Smooth muscle cell of the coronary artery (primary cell): Measurements from ENCODE around the gene FZD4. TPM values are rescaled to one million over a fixed set of nuclear protein-coding genes. Genes with fewer than 3 reads are reported as not detected.

Experiments
- total RNA-seq: library from RNA; depleted of rRNA; stranded (reverse); fragments of >200 nt; gene quantifications from 2 replicates; pipeline ENCODE4 v1.2.3, GENCODE V29; 2014; ENCODE audit warnings: low replicate concordance

The FZD4 gene
- total RNA-seq = 11.6 and 98.8 TPM in 2 replicates

DNA sequence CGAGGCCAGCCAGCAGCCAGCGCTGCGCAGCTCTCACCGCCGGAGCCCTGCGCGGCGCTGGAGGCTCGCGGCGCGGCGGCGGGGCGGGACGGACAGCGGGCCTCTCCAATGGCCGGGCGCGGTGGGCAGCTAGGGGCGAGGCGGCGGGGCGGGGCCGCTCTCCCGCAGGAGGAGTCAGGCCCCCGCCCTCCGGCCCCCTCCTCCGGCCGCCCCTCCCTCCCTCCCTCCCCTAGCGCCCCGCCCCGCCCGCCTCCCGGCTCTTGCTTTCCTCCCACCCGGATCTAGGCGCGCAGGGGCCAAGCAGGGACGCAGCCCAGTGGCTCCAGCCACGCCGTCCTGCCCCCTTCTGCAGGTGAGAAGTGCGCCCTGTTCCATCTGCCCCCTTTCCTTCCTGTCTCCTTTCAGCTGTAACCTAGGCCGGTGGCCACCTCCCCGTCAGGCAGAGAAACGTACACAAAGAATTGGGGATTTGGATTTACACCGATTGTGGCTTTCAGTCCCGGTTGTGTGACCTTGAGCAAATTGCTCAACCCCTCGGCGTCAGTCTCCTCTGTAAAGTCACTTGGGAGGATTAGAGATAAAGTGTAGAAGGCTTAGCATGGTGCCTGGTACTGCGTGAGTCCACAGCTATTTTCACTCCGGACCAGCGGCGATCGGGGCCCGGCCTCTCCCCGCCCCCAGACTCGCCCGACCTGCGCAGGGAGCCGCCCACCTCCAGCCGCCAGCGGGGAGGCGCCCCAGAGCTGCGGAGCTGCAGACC, at the start of gene FZD4:
Gene FZD4, minus strand, starts transcription at position 35 of the 760 bp plus-strand sequence. CDS start 310 bp downstream, outside the sequence.

Other genes starting within 250 kb of the FZD4 start
- gene PRSS23, start 154.9 kb downstream of the FZD4 start, total RNA-seq = 262 and 373 TPM in 2 replicates
- 9.6 and 23.2 TPM in 2 replicates for gene TMEM135, start 82.5 kb upstream of the FZD4 start, total RNA-seq